ENCODE data around the gene TLR2.

Gene TLR2

DNA sequence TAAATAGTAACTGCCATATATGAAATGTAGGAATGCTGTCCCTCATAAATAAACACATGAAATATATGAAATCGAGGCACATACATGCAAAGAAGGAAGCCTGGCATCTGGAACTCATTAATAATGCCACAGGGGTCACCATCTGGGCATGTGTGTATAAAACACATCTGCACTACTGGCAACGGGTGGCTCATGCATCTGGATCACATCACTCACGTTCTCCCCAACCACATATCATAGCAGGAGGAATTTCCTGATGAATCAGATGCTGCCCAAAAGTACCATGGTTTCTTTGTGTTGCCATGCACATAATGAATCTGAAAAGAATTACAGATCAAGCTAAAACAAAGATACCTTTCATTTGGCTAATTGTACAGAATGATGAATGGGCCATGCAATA, 47.2 kb downstream of the TLR2 start:
- no peak for DNase-seq (ENCODE audit: low read depth, low spot score)

DNA sequence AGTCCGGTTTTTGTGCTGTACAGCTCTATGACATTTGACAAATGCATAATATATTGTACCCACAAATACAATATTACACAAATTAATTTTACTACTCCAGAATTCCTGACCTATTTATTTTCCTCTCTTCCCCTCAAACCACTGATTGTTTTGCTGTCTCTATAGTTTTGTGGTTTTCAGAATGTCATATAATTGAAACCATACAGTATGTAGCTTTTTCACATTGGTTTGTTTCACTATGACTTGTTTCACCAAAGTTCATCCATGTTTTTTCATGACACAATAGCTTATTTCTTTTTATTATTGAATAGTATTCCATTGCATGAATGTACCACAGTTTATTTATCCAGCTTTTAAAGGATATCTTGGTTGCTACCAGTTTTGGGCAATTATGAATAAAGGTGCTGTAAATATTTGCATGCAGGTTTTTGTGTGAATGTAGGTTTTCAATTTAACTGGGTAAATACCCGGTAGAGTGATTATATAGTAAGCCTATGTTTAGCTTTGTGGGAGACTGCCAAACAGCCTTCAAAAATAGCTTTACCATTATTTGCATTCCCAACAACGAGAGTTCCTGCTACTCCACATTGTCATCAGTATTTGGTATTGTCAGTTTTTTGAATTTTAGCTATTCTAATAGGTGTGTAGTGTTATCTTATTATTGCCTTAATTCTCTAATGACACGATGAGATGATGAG, 49.8 kb downstream of the TLR2 start:
- DNase-seq (ENCODE audit: low read depth, low spot score) = no peak

DNA sequence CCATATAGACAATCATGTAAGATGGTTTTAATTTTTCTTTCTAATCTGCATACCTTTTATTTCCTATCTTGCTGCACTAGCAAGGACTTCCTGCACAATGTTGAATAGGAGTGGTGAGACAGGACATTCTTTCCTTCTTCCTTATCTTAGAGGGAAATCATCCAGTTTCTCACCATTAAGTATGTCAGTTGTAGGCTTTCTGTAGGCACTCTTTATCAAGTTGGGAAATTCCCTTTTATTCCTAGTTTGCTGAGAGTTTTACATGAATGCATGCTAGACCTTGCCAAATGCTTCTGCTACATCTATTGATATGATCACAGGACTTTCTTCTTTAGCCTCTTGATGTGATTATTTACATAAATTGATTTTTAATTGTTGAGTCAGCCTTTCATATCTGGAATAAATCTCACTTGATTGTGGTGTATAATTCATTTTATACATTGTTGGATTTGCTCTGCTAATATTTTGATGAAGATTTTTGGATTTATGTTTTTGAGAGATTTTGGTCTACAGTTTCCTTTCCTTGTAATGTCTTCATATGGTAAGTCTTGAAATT, 51.9 kb downstream of the TLR2 start:
- no peak for DNase-seq (ENCODE audit: low read depth, low spot score)

DNA sequence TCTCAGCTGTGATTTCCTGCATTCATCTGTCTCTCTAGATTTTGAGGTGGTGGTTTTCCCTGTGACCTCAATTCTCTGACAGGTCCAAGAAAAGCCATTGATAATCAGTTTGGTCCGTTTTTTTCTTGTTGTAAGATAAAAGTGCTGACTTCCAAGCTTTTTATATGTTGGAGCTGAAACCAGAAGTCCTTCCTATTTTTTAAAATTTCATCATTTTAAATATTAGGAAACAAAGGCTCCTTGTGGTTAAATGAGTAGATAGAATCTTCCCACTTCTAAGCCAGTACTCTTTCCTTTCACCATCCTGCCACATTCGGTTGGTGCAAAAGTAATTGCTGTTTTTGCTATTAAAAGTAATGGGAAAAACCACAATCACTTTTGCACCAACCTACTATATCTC, 57.5 kb downstream of the TLR2 start:
- DNase-seq (ENCODE audit: low read depth, low spot score) = no peak

DNA sequence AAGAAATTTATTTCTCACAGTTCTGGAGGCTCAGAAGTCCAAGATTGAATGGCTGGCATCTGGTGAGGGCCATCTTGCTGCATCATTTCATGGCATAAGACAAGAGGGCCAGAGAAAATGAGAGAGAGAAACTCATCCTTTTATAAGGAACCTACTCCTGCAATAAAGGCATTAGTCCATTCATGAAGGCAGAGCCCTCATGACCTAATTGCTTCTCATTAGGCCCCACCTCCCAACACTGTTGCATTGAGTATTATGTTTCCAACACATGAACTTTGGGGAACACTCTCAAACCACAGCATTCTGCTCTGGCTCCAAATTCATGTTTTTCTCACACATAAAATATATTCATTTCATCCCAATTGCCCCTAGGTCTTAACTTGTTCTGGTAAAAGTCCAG, 61.6 kb downstream of the TLR2 start:
- no peak for DNase-seq (ENCODE audit: low read depth, low spot score)

DNA sequence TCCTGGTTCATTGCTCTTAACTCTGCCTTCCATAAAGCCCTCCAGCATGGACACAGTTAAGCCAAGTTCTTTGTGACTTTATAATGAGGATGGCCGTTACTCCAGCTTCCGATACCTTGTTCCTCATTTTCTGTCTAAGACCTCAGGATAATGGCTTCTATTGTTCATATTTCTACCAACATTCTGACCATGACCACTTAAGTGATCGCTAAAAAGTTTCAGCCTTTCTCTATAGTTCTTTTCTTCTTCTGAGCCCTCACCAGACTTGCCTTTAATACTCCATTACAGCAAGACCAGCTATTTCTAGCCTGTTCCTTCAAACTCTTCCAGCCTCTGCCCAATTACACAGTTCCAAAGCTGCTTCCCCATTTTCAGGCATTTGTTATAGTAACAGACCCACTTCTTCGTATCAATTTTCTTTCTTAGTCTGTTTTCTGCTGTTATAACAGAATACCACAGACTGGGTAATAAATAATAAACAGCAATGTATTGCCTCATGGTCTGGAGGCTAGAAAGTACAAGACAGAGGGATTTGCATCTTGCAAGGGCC, 63.4 kb downstream of the TLR2 start:
- DNase-seq (ENCODE audit: low read depth, low spot score) = no peak

DNA sequence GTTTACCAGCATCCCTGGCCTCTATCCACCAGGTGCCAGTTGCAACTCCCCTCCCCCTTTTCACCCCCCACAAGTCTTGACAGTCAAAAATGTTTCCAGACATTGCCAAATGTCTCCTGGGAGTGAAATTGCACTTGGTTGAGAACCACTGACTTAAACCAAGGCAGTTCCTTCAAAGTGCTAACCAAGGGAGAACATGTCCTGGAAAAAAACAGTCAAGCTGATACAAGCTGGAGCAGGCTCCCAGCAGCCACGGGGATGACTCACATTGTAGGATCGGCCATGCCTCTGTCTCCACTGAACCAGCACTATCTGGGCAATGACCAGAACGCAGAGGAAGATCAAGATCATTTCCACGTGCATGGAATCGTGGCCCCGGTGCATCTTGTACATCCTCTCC, 64.3 kb downstream of the TLR2 start:
- no peak for DNase-seq (ENCODE audit: low read depth, low spot score)

DNA sequence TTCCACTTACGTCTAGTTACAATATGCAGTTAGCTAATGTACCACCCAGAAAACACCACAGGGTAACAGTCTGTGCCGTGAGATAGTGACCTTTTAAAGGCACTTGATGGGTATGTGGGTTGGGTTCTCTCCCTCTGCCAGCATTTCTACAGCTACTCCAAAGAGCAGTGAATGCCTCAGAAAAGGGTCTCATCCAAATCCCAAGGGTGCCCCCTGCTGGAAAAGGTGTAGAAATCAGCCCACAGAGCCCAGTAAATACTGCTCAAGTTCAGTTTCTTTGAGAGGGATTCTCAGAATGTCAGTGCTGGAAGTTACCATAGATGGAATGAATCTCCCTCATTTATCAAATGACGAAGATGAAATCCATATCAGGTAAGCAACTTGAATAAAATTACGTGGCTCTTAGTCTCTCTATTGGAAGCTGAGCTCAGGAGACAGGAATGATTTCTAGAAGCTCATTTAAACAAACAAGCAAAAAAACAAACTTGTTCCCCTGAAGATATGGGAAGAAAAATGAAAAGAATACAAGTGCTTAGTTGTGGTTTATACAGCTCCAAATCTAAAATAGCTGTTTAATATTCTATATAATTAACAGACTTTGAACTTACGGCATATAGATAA, 66.2 kb downstream of the TLR2 start:
- DNase-seq (ENCODE audit: low read depth, low spot score) = peak; percentile 63

DNA sequence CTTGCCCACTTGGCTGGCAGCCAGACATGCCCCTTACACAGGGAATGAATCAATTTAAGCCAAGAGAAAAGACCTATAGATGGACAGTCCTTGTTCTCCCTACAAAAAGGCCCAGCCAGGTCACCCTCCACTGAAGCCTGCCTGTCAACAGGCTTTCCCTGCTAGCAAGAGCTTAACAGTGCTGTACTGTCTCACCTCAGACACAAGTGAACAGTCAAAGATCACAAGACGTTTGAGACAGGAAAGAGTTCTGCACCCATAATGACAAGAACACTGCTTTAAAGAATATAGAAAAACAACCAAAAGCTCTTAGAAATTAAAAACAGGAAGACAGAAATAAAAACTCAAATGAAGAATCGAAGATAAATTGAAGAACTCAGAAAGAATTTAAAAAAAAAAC, 71.1 kb downstream of the TLR2 start:
- no peak for DNase-seq (ENCODE audit: low read depth, low spot score)
